Measurements from ENCODE around the gene ZNF474. TPM values are rescaled to one million over a fixed set of nuclear protein-coding genes. Genes with fewer than 3 reads are reported as not detected.

The ZNF474 gene
- polyA plus RNA-seq, 1 donor from 2014 or later, result 0.35 TPM

- no peak overlapping the region for H3K4me3 Mint-ChIP-seq
- peaks cover 0 to under 1% (median 0%) of the 10 kb centered on the region in 3 donors for H3K9me3 Mint-ChIP-seq
- no peak overlapping the region for H3K27ac Mint-ChIP-seq
- no peaks in the 10 kb centered on the region for H3K36me3 Mint-ChIP-seq
- peaks cover 5% of the 10 kb centered on the region for H3K27me3 Mint-ChIP-seq
- no peaks in the 10 kb centered on the region for H3K4me1 Mint-ChIP-seq
Measured at GRCh38 chr5:122154910-122155309, 25.6 kb downstream of the ZNF474 start.

- Mint-ChIP-seq H3K27me3 (peaks cover 5% of the 10 kb centered on the region), H3K4me3 (no peak overlapping the region), H3K36me3 (no peaks in the 10 kb centered on the region)
Measured at GRCh38 chr5:122155546-122155945, 26.2 kb downstream of the ZNF474 start.

GRCh38 chr5:122156724-122157325 is 27.5 kb downstream of the ZNF474 start:
- Mint-ChIP-seq H3K4me3 (no peak overlapping the region), H3K27ac (no peak overlapping the region), H3K4me1 (no peaks in the 10 kb centered on the region), H3K9me3 (peaks cover 0 to 6% (median 0%) of the 10 kb centered on the region in 3 donors), H3K27me3 (peaks cover 5% of the 10 kb centered on the region), H3K36me3 (no peaks in the 10 kb centered on the region)

More at GRCh38 chr5:122155546-122155945, 26.2 kb downstream of the ZNF474 start:
- Mint-ChIP-seq H3K27ac (no peak overlapping the region), H3K4me1 (no peaks in the 10 kb centered on the region), H3K9me3 (peaks cover 0 to 3% (median 0%) of the 10 kb centered on the region in 3 donors)

GRCh38 chr5:122162100-122162638 is 32.8 kb downstream of the ZNF474 start:
- H3K4me1 Mint-ChIP-seq, result no peaks in the 10 kb centered on the region
- no peak overlapping the region for H3K4me3 Mint-ChIP-seq
- H3K36me3 Mint-ChIP-seq, result no peaks in the 10 kb centered on the region
- peaks cover 3% of the 10 kb centered on the region for H3K27me3 Mint-ChIP-seq
- H3K9me3 Mint-ChIP-seq, result peaks cover 0 to 6% (median 0%) of the 10 kb centered on the region in 3 donors
- no peak overlapping the region for H3K27ac Mint-ChIP-seq

GRCh38 chr5:122163121-122164069 is 34.0 kb downstream of the ZNF474 start:
- Mint-ChIP-seq H3K4me1 (no peaks in the 10 kb centered on the region), H3K27ac (no peak overlapping the region), H3K4me3 (no peak overlapping the region), H3K27me3 (peaks cover under 1% of the 10 kb centered on the region), H3K36me3 (no peaks in the 10 kb centered on the region), H3K9me3 (peaks cover 0 to 8% (median 0%) of the 10 kb centered on the region in 3 donors)

GRCh38 chr5:122164070-122164435 is 34.7 kb downstream of the ZNF474 start:
- peaks cover 0 to 8% (median 4%) of the 10 kb centered on the region in 3 donors for H3K9me3 Mint-ChIP-seq
- H3K36me3 Mint-ChIP-seq, result no peaks in the 10 kb centered on the region
- H3K27me3 Mint-ChIP-seq, result no peaks in the 10 kb centered on the region
- H3K4me3 Mint-ChIP-seq, result no peak overlapping the region
- H3K4me1 Mint-ChIP-seq, result no peaks in the 10 kb centered on the region
- H3K27ac Mint-ChIP-seq, result no peak overlapping the region

GRCh38 chr5:122164831-122165558 is 35.6 kb downstream of the ZNF474 start:
- Mint-ChIP-seq H3K27ac (no peak overlapping the region), H3K4me1 (no peaks in the 10 kb centered on the region)

GRCh38 chr5:122165559-122166078 is 36.3 kb downstream of the ZNF474 start:
- no peaks in the 10 kb centered on the region for H3K36me3 Mint-ChIP-seq
- H3K27me3 Mint-ChIP-seq, result no peaks in the 10 kb centered on the region
- H3K27ac Mint-ChIP-seq, result no peak overlapping the region
- no peaks in the 10 kb centered on the region for H3K4me1 Mint-ChIP-seq
- H3K4me3 Mint-ChIP-seq, result no peak overlapping the region
- peaks cover 0 to 6% (median 4%) of the 10 kb centered on the region in 3 donors for H3K9me3 Mint-ChIP-seq

More at GRCh38 chr5:122164831-122165558, 35.6 kb downstream of the ZNF474 start:
- Mint-ChIP-seq H3K4me3 (no peak overlapping the region), H3K27me3 (no peaks in the 10 kb centered on the region), H3K9me3 (peaks cover 0 to 7% (median 4%) of the 10 kb centered on the region in 3 donors), H3K36me3 (no peaks in the 10 kb centered on the region)

GRCh38 chr5:122169350-122170103 is 40.2 kb downstream of the ZNF474 start:
- no peaks in the 10 kb centered on the region for H3K4me1 Mint-ChIP-seq
- H3K27ac Mint-ChIP-seq, result no peak overlapping the region
- H3K36me3 Mint-ChIP-seq, result no peaks in the 10 kb centered on the region
- peaks cover 2% of the 10 kb centered on the region for H3K27me3 Mint-ChIP-seq
- no peak overlapping the region for H3K4me3 Mint-ChIP-seq
- peaks cover 0 to 4% (median 2%) of the 10 kb centered on the region in 3 donors for H3K9me3 Mint-ChIP-seq

GRCh38 chr5:122170620-122171019 is 41.3 kb downstream of the ZNF474 start:
- Mint-ChIP-seq H3K9me3 (peaks cover 0 to 4% (median 2%) of the 10 kb centered on the region in 3 donors), H3K4me1 (no peaks in the 10 kb centered on the region), H3K36me3 (no peaks in the 10 kb centered on the region), H3K27ac (no peak overlapping the region), H3K27me3 (peaks cover 2% of the 10 kb centered on the region), H3K4me3 (no peak overlapping the region)

GRCh38 chr5:122172207-122172606 is 42.9 kb downstream of the ZNF474 start:
- no peaks in the 10 kb centered on the region for H3K4me1 Mint-ChIP-seq
- no peak overlapping the region for H3K27ac Mint-ChIP-seq
- H3K4me3 Mint-ChIP-seq, result no peak overlapping the region
- peaks cover 2% of the 10 kb centered on the region for H3K27me3 Mint-ChIP-seq
- no peaks in the 10 kb centered on the region for H3K36me3 Mint-ChIP-seq
- H3K9me3 Mint-ChIP-seq, result peaks cover 0 to 4% (median 2%) of the 10 kb centered on the region in 3 donors

GRCh38 chr5:122173474-122174415 is 44.4 kb downstream of the ZNF474 start:
- Mint-ChIP-seq H3K36me3 (no peaks in the 10 kb centered on the region), H3K4me3 (no peak overlapping the region), H3K4me1 (no peaks in the 10 kb centered on the region), H3K27ac (peak overlapping the region in 1 of 3 donors; percentile 41), H3K27me3 (peaks cover 2% of the 10 kb centered on the region), H3K9me3 (peaks cover 0 to 2% (median 0%) of the 10 kb centered on the region in 3 donors)

- Mint-ChIP-seq H3K4me1 (no peaks in the 10 kb centered on the region), H3K9me3 (no peaks in the 10 kb centered on the region), H3K36me3 (no peaks in the 10 kb centered on the region), H3K27ac (no peak overlapping the region), H3K4me3 (no peak overlapping the region), H3K27me3 (peaks cover 2% of the 10 kb centered on the region)
Measured at GRCh38 chr5:122175091-122175490, 45.7 kb downstream of the ZNF474 start.

All from IgD-negative memory B cell (primary cell).